ENCODE measurements around the gene TPMT. TPM values are rescaled to one million over a fixed set of nuclear protein-coding genes. Genes with fewer than 3 reads are reported as not detected.
A peak's percentile ranks its signal among the peaks of the same experiment; 100 is the strongest.
"Not testable (repeated sequence)": the region's sequence is repeated elsewhere in the genome, so short reads cannot be mapped to it uniquely, and the experiment has no call there.

Gene TPMT
- total RNA-seq, 1 donor from 2014 or later, result 2.7 TPM

DNA sequence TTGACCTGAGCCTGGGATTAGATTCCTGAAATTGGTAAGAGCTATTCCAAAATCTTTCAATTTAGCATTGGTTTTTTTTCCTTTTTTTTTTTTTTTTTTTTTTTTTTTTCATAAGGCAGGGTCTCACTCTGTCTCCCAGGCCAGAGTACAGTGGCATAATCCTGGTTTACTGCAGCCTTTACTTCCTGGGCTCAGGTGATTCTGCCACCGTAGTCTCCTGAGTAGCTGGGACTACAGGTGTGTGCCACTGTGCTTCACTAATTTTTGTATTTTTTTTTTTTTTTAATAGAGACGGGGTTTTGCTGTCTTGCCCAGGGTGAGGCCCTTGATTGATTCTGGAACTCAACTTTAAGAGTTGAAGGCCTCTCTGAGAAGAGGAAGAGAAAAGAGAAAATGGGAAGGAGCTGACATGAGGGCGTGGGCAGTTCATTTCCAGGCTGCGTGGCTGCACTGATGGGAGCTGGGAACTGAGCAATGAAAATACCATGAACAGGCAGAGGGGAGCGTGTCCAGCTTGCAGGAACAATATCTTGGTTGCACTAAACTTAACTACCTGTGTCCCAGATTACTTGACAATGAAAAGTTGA lies 25.0 kb upstream of the TPMT start:
- H3K4me3 Mint-ChIP-seq, result peak overlapping the region; percentile 45
- intact Hi-C loops (cut with micrococcal nuclease), result loop anchor here (2.0 kb wide), 1 partner anchor 23 kb away; no protein-coding TSS in a partner anchor
- no peaks in the 10 kb centered on the region for H3K9me3 Mint-ChIP-seq
- peaks cover 40% of the 10 kb centered on the region for H3K4me1 Mint-ChIP-seq
- H3K36me3 Mint-ChIP-seq (ENCODE audit: low read depth), result peaks cover 72% of the 10 kb centered on the region
- no peaks in the 10 kb centered on the region for H3K27me3 Mint-ChIP-seq
- ATAC-seq (ENCODE audit: low read depth), result no peak
- ChIA-PET CTCF (no interaction called here), POLR2A (interaction anchor here (0.6 to 0.8 kb wide), 2 partner anchors 13 to 212 kb away, joined by 5 to 10 read pairs; no protein-coding TSS in a partner anchor)
- peak overlapping the region; percentile 59 for H3K27ac Mint-ChIP-seq
- TF ChIP-seq CTCF (IDR thresholded peaks at IDR 0.05), result no peak
- no peak for DNase-seq

GRCh38 chr6:18178960-18179615 lies 24.2 kb upstream of the TPMT start:
- H3K9me3 Mint-ChIP-seq, result no peaks in the 10 kb centered on the region
- intact Hi-C loops (cut with micrococcal nuclease), result no loop called here
- DNase-seq, result no peak
- peaks cover 73% of the 10 kb centered on the region for H3K36me3 Mint-ChIP-seq (ENCODE audit: low read depth)
- POLR2A ChIA-PET, result interaction anchor here (0.6 kb wide), 1 partner anchor 211 kb away, joined by 5 read pairs; no protein-coding TSS in a partner anchor
- TF ChIP-seq CTCF (IDR thresholded peaks at IDR 0.05), result no peak
- CTCF ChIA-PET, result no interaction called here
- peaks cover 40% of the 10 kb centered on the region for H3K4me1 Mint-ChIP-seq
- no peaks in the 10 kb centered on the region for H3K27me3 Mint-ChIP-seq
- ATAC-seq (ENCODE audit: low read depth), result no peak
- H3K27ac Mint-ChIP-seq, result peak overlapping the region; percentile 59
- H3K4me3 Mint-ChIP-seq, result peak overlapping the region; percentile 45

DNA sequence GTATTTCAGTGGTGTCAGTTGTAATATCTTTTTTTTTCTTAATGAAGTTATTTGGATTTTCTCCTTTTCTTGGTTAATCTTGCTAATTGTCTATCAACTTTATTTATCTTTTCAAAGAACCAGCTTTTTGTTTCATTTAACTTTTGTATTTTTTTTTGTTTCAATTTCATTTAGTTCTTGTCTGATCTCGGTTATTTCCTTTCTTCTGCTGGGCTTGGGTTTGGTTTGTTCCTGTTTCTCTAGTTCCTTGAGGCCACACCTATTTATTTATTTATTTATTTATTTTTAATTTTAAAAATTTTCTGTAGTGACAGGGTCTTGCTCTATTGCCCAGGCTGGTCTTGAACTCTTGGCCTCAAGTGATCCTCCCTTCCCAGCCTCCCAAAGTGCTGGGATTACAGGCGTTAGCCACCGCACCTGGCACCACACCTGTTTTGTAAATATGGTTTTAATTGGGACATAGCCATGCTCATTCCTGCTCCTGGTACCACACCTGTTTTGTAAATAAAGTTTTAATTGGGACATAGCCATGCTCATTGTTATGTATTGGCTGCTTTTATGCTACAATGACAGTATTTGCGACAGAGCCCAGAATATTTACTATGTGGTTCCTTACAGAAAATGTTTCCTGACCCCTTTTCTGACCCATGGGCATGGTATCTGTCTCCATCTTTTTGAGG lies 22.5 kb upstream of the TPMT start:
- no peaks in the 10 kb centered on the region for H3K27me3 Mint-ChIP-seq
- no peak for TF ChIP-seq CTCF (IDR thresholded peaks at IDR 0.05)
- H3K27ac Mint-ChIP-seq, result no peak overlapping the region
- intact Hi-C loops (cut with micrococcal nuclease), result no loop called here
- ChIA-PET POLR2A (no interaction called here), CTCF (no interaction called here)
- ATAC-seq (ENCODE audit: low read depth) (no peak), DNase-seq (no peak)
- H3K9me3 Mint-ChIP-seq, result no peaks in the 10 kb centered on the region
- peaks cover 40% of the 10 kb centered on the region for H3K4me1 Mint-ChIP-seq
- H3K4me3 Mint-ChIP-seq, result no peak overlapping the region
- peaks cover 68% of the 10 kb centered on the region for H3K36me3 Mint-ChIP-seq (ENCODE audit: low read depth)

GRCh38 chr6:18176198-18176597 lies 21.3 kb upstream of the TPMT start:
- H3K36me3 Mint-ChIP-seq (ENCODE audit: low read depth), result peaks cover 67% of the 10 kb centered on the region
- DNase-seq; CTCF ChIA-PET; intact Hi-C loops (cut with micrococcal nuclease); H3K27me3 Mint-ChIP-seq; H3K27ac Mint-ChIP-seq; POLR2A ChIA-PET; ATAC-seq (ENCODE audit: low read depth); H3K9me3 Mint-ChIP-seq; H3K4me3 Mint-ChIP-seq: not testable (repeated sequence)
- peaks cover 40% of the 10 kb centered on the region for H3K4me1 Mint-ChIP-seq

GRCh38 chr6:18171871-18172270 lies 17.0 kb upstream of the TPMT start:
- Mint-ChIP-seq H3K27ac (no peak overlapping the region), H3K9me3 (no peaks in the 10 kb centered on the region), H3K4me1 (peaks cover 10% of the 10 kb centered on the region), H3K36me3 (ENCODE audit: low read depth) (peaks cover 66% of the 10 kb centered on the region), H3K27me3 (no peaks in the 10 kb centered on the region), H3K4me3 (no peak overlapping the region)
- CTCF ChIA-PET, result no interaction called here
- intact Hi-C loops (cut with micrococcal nuclease), result no loop called here
- DNase-seq (no peak), ATAC-seq (ENCODE audit: low read depth) (no peak)
- TF ChIP-seq CTCF (IDR thresholded peaks at IDR 0.05), result no peak
- POLR2A ChIA-PET, result no interaction called here

All from activated B cell treated with CpG ODN at 0.5 μM for 24 hours (primary cell).